ENCODE measurements around the gene TRMT11. TPM values are rescaled to one million over a fixed set of nuclear protein-coding genes. Genes with fewer than 3 reads are reported as not detected.

Gene TRMT11
- total RNA-seq, 1 experiment from 2014 or later: 27.7 TPM

GRCh38 chr6:126052485-126052884, 66.1 kb downstream of the TRMT11 start:
- no peaks in the 10 kb centered on the region for H3K9me3 Mint-ChIP-seq (ENCODE audit: low read depth, unreplicated experiment)
- H3K27me3 Mint-ChIP-seq (ENCODE audit: unreplicated experiment): no peaks in the 10 kb centered on the region
- CTCF ChIA-PET: no interaction called here
- H3K27ac Mint-ChIP-seq (ENCODE audit: unreplicated experiment): no peak overlapping the region
- no peaks in the 10 kb centered on the region for H3K4me1 Mint-ChIP-seq (ENCODE audit: low read depth, unreplicated experiment)
- DNase-seq: no peak
- H3K36me3 Mint-ChIP-seq (ENCODE audit: insufficient read depth, unreplicated experiment): peaks cover 12% of the 10 kb centered on the region
- intact Hi-C loops (cut with micrococcal nuclease; ENCODE audit: unreplicated experiment): no loop called here
- no peak for TF ChIP-seq CTCF (IDR thresholded peaks at IDR 0.05; ENCODE audit: unreplicated experiment)
- BruUV-seq (replicated peaks): no TSS peak
- H3K4me3 Mint-ChIP-seq (ENCODE audit: low read depth, unreplicated experiment): no peak overlapping the region

GRCh38 chr6:126054258-126054702, 67.9 kb downstream of the TRMT11 start:
- no peak for DNase-seq
- peaks cover 12% of the 10 kb centered on the region for H3K36me3 Mint-ChIP-seq (ENCODE audit: insufficient read depth, unreplicated experiment)
- TF ChIP-seq CTCF (IDR thresholded peaks at IDR 0.05; ENCODE audit: unreplicated experiment): no peak
- H3K4me1 Mint-ChIP-seq (ENCODE audit: low read depth, unreplicated experiment): no peaks in the 10 kb centered on the region
- CTCF ChIA-PET: interaction anchor here (1.1 kb wide), 1 partner anchor 42 kb away, joined by 3 read pairs; no protein-coding TSS in a partner anchor
- H3K9me3 Mint-ChIP-seq (ENCODE audit: low read depth, unreplicated experiment): no peaks in the 10 kb centered on the region
- H3K27ac Mint-ChIP-seq (ENCODE audit: unreplicated experiment): no peak overlapping the region
- H3K4me3 Mint-ChIP-seq (ENCODE audit: low read depth, unreplicated experiment): no peak overlapping the region
- intact Hi-C loops (cut with micrococcal nuclease; ENCODE audit: unreplicated experiment): no loop called here
- no TSS peak for BruUV-seq (replicated peaks)
- H3K27me3 Mint-ChIP-seq (ENCODE audit: unreplicated experiment): no peaks in the 10 kb centered on the region

DNA sequence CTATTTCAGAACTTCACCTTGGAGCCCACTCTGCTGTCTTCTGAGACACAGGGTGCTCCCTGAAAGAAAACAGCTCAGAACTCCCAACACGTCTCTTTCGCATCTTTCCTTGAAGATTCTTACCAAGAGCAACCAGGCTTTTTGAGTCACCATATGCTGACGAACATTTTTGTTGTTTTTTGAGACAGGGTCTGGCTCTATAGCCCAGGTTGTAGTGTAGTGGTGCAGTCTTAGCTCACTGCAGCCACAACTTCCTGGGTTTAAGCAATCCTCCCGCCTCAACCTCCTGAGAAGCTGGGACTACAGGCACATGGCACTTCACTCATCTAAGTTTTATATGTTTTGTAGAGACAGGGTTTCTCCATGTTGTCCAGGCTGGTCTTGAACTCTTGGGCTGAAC, 68.5 kb downstream of the TRMT11 start:
- Mint-ChIP-seq H3K4me1 (ENCODE audit: low read depth, unreplicated experiment) (no peaks in the 10 kb centered on the region), H3K27me3 (ENCODE audit: unreplicated experiment) (no peaks in the 10 kb centered on the region), H3K36me3 (ENCODE audit: insufficient read depth, unreplicated experiment) (peaks cover 12% of the 10 kb centered on the region), H3K9me3 (ENCODE audit: low read depth, unreplicated experiment) (no peaks in the 10 kb centered on the region), H3K27ac (ENCODE audit: unreplicated experiment) (no peak overlapping the region), H3K4me3 (ENCODE audit: low read depth, unreplicated experiment) (no peak overlapping the region)
- no TSS peak for BruUV-seq (replicated peaks)
- TF ChIP-seq CTCF (IDR thresholded peaks at IDR 0.05; ENCODE audit: unreplicated experiment): no peak
- DNase-seq: no peak
- CTCF ChIA-PET: no interaction called here
- intact Hi-C loops (cut with micrococcal nuclease; ENCODE audit: unreplicated experiment): no loop called here

DNA sequence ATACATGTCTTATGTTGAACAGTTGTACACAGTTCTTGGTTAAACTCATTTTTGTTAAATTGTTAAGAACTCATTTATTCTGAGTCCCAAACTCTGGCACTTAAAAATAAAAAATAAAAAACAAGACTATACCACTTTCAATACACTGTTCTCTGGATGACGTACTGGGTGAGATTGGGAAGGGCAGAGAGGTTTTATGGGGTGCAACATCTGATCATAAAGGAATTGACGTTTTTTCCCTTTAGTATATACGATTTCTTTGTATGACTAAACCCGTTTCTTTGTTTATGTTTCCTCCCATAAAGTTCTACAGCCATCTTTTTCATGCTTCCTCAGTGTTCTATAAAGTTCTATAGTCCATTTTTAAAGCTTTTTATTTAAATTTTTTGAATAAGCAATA, 69.1 kb downstream of the TRMT11 start:
- Mint-ChIP-seq H3K36me3 (ENCODE audit: insufficient read depth, unreplicated experiment) (peaks cover 12% of the 10 kb centered on the region), H3K4me3 (ENCODE audit: low read depth, unreplicated experiment) (no peak overlapping the region), H3K27me3 (ENCODE audit: unreplicated experiment) (no peaks in the 10 kb centered on the region), H3K27ac (ENCODE audit: unreplicated experiment) (no peak overlapping the region), H3K9me3 (ENCODE audit: low read depth, unreplicated experiment) (no peaks in the 10 kb centered on the region), H3K4me1 (ENCODE audit: low read depth, unreplicated experiment) (no peaks in the 10 kb centered on the region)
- intact Hi-C loops (cut with micrococcal nuclease; ENCODE audit: unreplicated experiment): no loop called here
- no peak for DNase-seq
- no TSS peak for BruUV-seq (replicated peaks)
- no peak for TF ChIP-seq CTCF (IDR thresholded peaks at IDR 0.05; ENCODE audit: unreplicated experiment)
- CTCF ChIA-PET: no interaction called here
